Endothelial cell of umbilical vein (primary cell): ENCODE data around the gene NOP58. TPM values are rescaled to one million over a fixed set of nuclear protein-coding genes. Genes with fewer than 3 reads are reported as not detected.
A peak's percentile ranks its signal among the peaks of the same experiment; 100 is the strongest.
"Not testable (repeated sequence)": the region's sequence is repeated elsewhere in the genome, so short reads cannot be mapped to it uniquely, and the experiment has no call there.

Experiments
- BruUV-seq: library from RNA; stranded (reverse); fragments of 400-500 nt; replicated peaks from 2 replicates; lab custom pipeline; 2021; lab: Mats Ljungman, UMichigan
- CTCF ChIA-PET: fragments of 300-600, 350-600 bp; sonication (Branson Sonifier 250); formaldehyde crosslinking; loops from one replicate; lab custom pipeline; 2021; ENCODE audit warnings: antibody characterized with exemption, inconsistent platforms; lab: Charles Lee
- POLR2A ChIA-PET: fragments of 300-600, 350-600 bp; sonication (Branson Sonifier 250); formaldehyde crosslinking; loops from one replicate; lab custom pipeline; 2021; ENCODE audit warnings: antibody characterized with exemption, inconsistent platforms; lab: Charles Lee
- DNase-seq: peaks from one replicate; pipeline ENCODE4 v3.0.0-alpha.2; 2011; ENCODE audit warnings: low read depth, low spot score
- FAIRE-seq: peaks from 2 replicates; lab custom pipeline; 2011; peaks lifted over from hg19 to GRCh38; lab: Jason Lieb, UNC
- H2AFZ ChIP-seq: 2 replicates; pipeline ENCODE4 v1.6.0; 2012; ENCODE audit warnings: low read depth, low read length, control low read depth, inconsistent platforms
- H3K27ac ChIP-seq: 2 replicates; pipeline ENCODE4 v1.5.1; 2011; ENCODE audit warnings: low read depth, mild to moderate bottlenecking, control low read depth, low read length, moderate library complexity; ENCODE audit not compliant: insufficient read depth
- H3K27me3 ChIP-seq, 2 experiments: 2 replicates each; pipeline versions ENCODE4 v1.6.0 to v1.6.1; 2011; ENCODE audit warnings: low read length in 2 of 2, mixed read lengths in 1 of 2; ENCODE audit not compliant: control insufficient read depth in 2 of 2, insufficient read depth in 2 of 2
- H3K36me3 ChIP-seq, 2 experiments: 2 replicates in 1 of 2; 3 replicates in 1 of 2; pipeline ENCODE4 v1.5.1; 2011; ENCODE audit warnings: low read length in 2 of 2, mild to moderate bottlenecking in 1 of 2, moderate library complexity in 1 of 2; ENCODE audit not compliant: control insufficient read depth in 2 of 2, insufficient read depth in 2 of 2; ENCODE audit errors: extremely low read depth in 1 of 2
- H3K4me1 ChIP-seq: 3 replicates; pipeline ENCODE4 v1.5.1; 2011; ENCODE audit warnings: mild to moderate bottlenecking, low read length; ENCODE audit not compliant: control insufficient read depth, insufficient read depth; ENCODE audit errors: extremely low read depth
- H3K4me2 ChIP-seq: 2 replicates; pipeline ENCODE4 v1.6.1; 2011; ENCODE audit warnings: low read length, control low read depth, mixed read lengths; ENCODE audit not compliant: insufficient read depth
- H3K4me3 ChIP-seq, 3 experiments: fragments of 200-600 bp in 1 of 3; sonication (generic), shearing (Covaris generic) in 1 of 3; replicated peaks in 1 of 3; 2 replicates each; pipeline ENCODE4 v1.5.1; 2011 to 2016; ENCODE audit warnings: control low read depth in 3 of 3, low read length in 3 of 3, mild to moderate bottlenecking in 2 of 3, inconsistent platforms in 1 of 3, low read depth in 1 of 3, moderate library complexity in 1 of 3; ENCODE audit not compliant: insufficient read depth in 1 of 3
- H3K79me2 ChIP-seq: 2 replicates; pipeline ENCODE4 v1.6.0; 2012; ENCODE audit warnings: low read length, inconsistent platforms; ENCODE audit not compliant: control insufficient read depth, insufficient read depth
- H3K9ac ChIP-seq: replicated peaks from 2 replicates; pipeline ENCODE3; 2011; ENCODE audit warnings: low read length, control low read depth; ENCODE audit not compliant: insufficient read depth; ENCODE audit errors: extremely low read depth
- H3K9me1 ChIP-seq: replicated peaks from 3 replicates; pipeline ENCODE4 v1.6.0; 2011; ENCODE audit warnings: mild to moderate bottlenecking, low read length; ENCODE audit not compliant: control insufficient read depth, insufficient read depth; ENCODE audit errors: extremely low read depth
- H3K9me3 ChIP-seq: replicated peaks from 2 replicates; pipeline ENCODE4 v1.5.1; 2012; ENCODE audit warnings: low read length, inconsistent platforms; ENCODE audit not compliant: control insufficient read depth, insufficient read depth
- H4K20me1 ChIP-seq: replicated peaks from 2 replicates; pipeline ENCODE3; 2011; ENCODE audit warnings: mild to moderate bottlenecking, low read length; ENCODE audit not compliant: control insufficient read depth, insufficient read depth; ENCODE audit errors: extremely low read depth
- CTCF ChIP-seq, 2 donors: IDR thresholded peaks; 1 replicate in 1 of 2; 2 replicates in 1 of 2; pipeline ENCODE4 v1.5.1; 2011; ENCODE audit warnings: low read length in 2 of 2, mild to moderate bottlenecking in 2 of 2, moderate library complexity in 2 of 2, control low read depth in 1 of 2, inconsistent platforms in 1 of 2, low read depth in 1 of 2; ENCODE audit not compliant: insufficient read depth in 1 of 2; ENCODE audit errors: extremely low read depth in 1 of 2
- EZH2 ChIP-seq: IDR thresholded peaks from 2 replicates; pipeline ENCODE4 v1.6.1; 2012; ENCODE audit warnings: borderline replicate concordance, low read depth, mild to moderate bottlenecking, moderate library complexity, low read length, inconsistent platforms; ENCODE audit not compliant: severe bottlenecking
- FOS ChIP-seq: IDR thresholded peaks from 2 replicates; pipeline ENCODE4 v1.6.1; 2011; ENCODE audit warnings: mild to moderate bottlenecking, low read length, moderate library complexity, borderline replicate concordance; ENCODE audit not compliant: insufficient read depth
- GATA2 ChIP-seq: IDR thresholded peaks from 2 replicates; pipeline ENCODE4 v1.7.0; 2011; ENCODE audit warnings: low read depth, mild to moderate bottlenecking, moderate library complexity, mixed read lengths, low read length; ENCODE audit not compliant: insufficient read length, insufficient read depth
- JUN ChIP-seq: IDR thresholded peaks from 2 replicates; pipeline ENCODE4 v1.6.1; 2011; ENCODE audit warnings: borderline replicate concordance, low read depth; ENCODE audit not compliant: insufficient read length, insufficient read depth
- MAX ChIP-seq: IDR thresholded peaks from 2 replicates; pipeline ENCODE4 v1.6.1; 2011; ENCODE audit not compliant: insufficient read depth, insufficient read length
- MYC ChIP-seq: IDR thresholded peaks from one replicate; pipeline ENCODE4 v1.6.1; 2011; ENCODE audit warnings: mild to moderate bottlenecking, low read depth, low read length
- POLR2A ChIP-seq: IDR thresholded peaks from 2 replicates; pipeline ENCODE4 v1.6.1; 2012; ENCODE audit warnings: low read depth, mild to moderate bottlenecking, control low read depth, low read length
- POLR2AphosphoS5 ChIP-seq: IDR thresholded peaks from 2 replicates; pipeline ENCODE4 v1.6.1; 2012; ENCODE audit warnings: low read depth, mild to moderate bottlenecking, control low read depth, low read length, moderate library complexity; ENCODE audit not compliant: insufficient read depth
- dilution Hi-C: fragments of 300-500 bp; cut with MboI; formaldehyde crosslinking; loops from one replicate; pipeline ENCODE4 v1.15.0; 2019; ENCODE audit warnings: low sequenced_read_pairs; ENCODE audit not compliant: extremely low pct_ligation_motif_present
- intact Hi-C: fragments of 100-400 bp; cut with micrococcal nuclease; formaldehyde crosslinking; loops from one replicate; pipeline ENCODE4 v1.10.0; 2022
- polyA plus RNA-seq, 4 experiments: library from polyadenylated mRNA; depleted of rRNA in 3 of 4; stranded (reverse) in 3 of 4; unstranded in 1 of 4; fragments of >200 nt; gene quantifications; 2 replicates each; pipeline versions ENCODE4 v1.2.1 to v1.2.3, GENCODE V29; 2011 to 2012; ENCODE audit warnings: missing spikeins in 1 of 4
- total RNA-seq: library from RNA; stranded (reverse); gene quantifications from 2 replicates; pipeline ENCODE4 v1.2.3, GENCODE V29; 2021

Gene NOP58
- total and polyA plus RNA-seq, 2 donors (not counting 3 experiments of a cell fraction or from before 2014, with no cell fraction given) = 21.7 to 71.4 TPM

GRCh38 chr2:202270487-202270886, 4.9 kb downstream of the NOP58 start:
- Histone ChIP-seq H3K79me2 (peaks cover 98% of the 10 kb centered on the region), H3K27me3 (no peaks in the 10 kb centered on the region), H3K9me3 (no peaks in the 10 kb centered on the region), H3K36me3 (peaks cover 0 to 3% of the 10 kb centered on the region in 2 experiments), H3K4me3 (no peak overlapping the region), H2AFZ (no peak overlapping the region), H3K27ac (no peak overlapping the region), H3K9me1 (no peaks in the 10 kb centered on the region), H4K20me1 (peaks cover 9% of the 10 kb centered on the region), H3K4me2 (no peak overlapping the region), H3K9ac (no peak overlapping the region), H3K4me1 (peaks cover 37% of the 10 kb centered on the region)
- dilution Hi-C loops = no loop called here
- FAIRE-seq (no peak), DNase-seq (no peak)
- TF ChIP-seq FOS (no peak), EZH2 (no peak), GATA2 (no peak), MAX (no peak), POLR2A (no peak), CTCF (IDR thresholded peaks at IDR 0.05; ENCODE audit: extremely low read depth in 1 of 2, insufficient read depth in 1 of 2, low read depth in 1 of 2, low read length in 2 of 2) (no peak), POLR2AphosphoS5 (no peak), MYC (no peak), JUN (no peak)
- POLR2A ChIA-PET = no interaction called here
- CTCF ChIA-PET = no interaction called here
- intact Hi-C loops = no loop called here
- no TSS peak for BruUV-seq

- H3K27ac ChIP-seq, intact Hi-C loops, BruUV-seq, H3K4me3 ChIP-seq, H4K20me1 ChIP-seq, DNase-seq, H3K4me2 ChIP-seq, H3K27me3 ChIP-seq, H3K9me1 ChIP-seq, H2AFZ ChIP-seq, dilution Hi-C loops, H3K9ac ChIP-seq, H3K9me3 ChIP-seq: not testable (repeated sequence)
- ChIA-PET POLR2A (interaction anchor here (0.6 kb wide), 1 partner anchor 16 kb away, joined by 4 read pairs; no protein-coding TSS in a partner anchor), CTCF (interaction anchor here (0.7 to 1.5 kb wide), 3 partner anchors 9 to 1654 kb away, joined by 3 read pairs; no protein-coding TSS in a partner anchor)
- Histone ChIP-seq H3K79me2 (peaks cover 95% of the 10 kb centered on the region), H3K36me3 (peaks cover 4 to 11% of the 10 kb centered on the region in 2 experiments), H3K4me1 (peaks cover 48% of the 10 kb centered on the region)
- peak; percentile 31 for FAIRE-seq
Observed at GRCh38 chr2:202276078-202276720, 10.6 kb downstream of the NOP58 start.
